ENCODE results near the gene CTBS.
"Not testable (repeated sequence)": the region's sequence is repeated elsewhere in the genome, so short reads cannot be mapped to it uniquely, and the experiment has no call there.

The CTBS gene

DNA sequence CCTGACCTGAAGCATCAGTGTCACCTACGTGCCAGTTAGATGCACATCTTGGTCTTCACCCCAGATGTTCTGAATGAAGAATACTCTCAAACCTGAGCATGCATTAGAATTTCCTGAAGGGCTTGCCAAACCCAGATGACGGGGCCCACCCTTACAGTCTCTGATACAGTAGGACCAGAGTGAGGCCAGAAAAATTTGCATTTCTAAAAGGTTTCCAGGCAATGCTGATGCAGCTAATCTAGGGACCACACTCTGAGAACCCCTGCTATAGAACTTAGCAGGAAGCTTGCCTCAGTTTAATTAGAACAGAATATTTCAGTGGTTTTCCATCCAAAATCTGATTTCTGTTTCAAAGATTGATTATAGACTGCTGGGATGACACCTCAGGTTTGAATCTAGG, 9.9 kb upstream of the CTBS start:
- no peak for DNase-seq (ENCODE audit: low read depth)

DNA sequence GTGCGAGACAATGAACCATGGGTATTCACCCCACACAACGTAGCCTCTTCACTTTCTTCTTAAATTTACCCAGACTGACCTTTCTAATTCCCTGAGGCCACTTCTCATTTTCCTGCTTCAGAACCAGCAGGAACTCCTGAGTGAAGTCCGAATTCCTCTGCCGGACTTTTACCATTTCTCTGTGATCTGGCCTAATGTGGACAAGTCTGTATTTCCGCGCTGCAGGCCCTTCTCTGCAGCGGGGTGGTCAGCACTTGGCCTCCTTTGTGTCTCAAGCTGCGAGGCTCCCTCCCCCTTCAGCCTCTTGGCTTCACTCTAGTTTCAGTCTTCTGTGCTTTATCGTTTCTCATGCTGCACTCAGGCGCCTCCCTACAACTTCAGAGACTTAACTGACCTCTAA, 9.4 kb upstream of the CTBS start:
- peak; percentile 4 for DNase-seq (ENCODE audit: low read depth)

DNA sequence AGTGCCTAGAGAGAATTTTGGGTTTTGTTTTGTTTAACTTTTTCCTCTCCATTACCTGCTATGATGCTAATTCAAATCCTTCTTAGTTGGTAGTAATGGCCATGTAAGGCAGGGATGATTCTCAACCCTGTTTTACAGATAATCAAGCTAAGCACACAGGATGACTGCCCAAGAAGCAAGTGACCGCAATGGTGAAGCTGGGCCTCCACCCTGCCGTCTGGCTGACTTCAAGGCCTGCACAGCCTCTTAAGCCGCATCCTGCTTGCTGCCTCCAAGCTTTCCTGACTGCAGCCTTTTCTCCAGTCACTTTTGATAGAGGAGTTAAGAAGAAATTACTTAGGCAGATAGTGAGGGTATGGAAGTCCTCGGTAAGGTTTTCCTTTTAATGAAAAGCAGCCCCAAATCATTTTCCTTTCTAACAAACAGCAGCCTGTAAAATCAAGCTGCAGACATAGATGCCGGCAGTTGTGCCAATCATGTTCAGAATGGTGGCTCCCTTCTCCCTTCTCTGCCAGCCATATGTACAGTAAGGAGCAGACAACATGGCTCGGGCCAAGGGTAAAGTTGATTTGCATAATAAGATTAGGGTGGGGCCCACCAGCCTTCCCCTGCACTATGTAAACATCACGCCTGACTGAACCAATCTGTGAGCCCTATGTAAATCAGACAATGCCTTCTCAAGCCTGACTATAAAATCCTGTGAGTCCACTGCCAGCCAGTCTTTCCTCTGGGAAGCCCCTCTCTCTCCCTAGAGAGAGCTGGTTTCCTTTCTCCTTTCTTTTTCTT, 8.8 kb upstream of the CTBS start:
- peak; percentile 44 for DNase-seq (ENCODE audit: low read depth)

DNA sequence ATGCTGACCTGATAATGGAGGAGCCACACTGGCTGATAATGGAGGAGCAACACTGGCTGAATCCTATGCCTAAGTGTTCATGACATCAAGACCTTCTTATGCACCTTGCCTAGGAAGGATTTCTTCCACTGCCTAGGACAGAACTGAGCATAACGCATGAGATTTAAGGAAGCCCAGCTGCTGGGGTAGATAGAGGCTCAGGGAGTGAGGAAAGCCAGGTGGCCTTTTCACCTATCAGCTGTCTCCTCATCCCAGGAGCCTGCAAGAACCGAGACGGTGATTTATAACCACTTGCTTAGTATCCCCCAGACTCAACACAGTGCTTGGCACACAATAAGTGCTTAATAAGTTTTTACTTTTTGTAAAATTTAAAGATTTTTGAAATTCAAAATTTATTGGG, 7.4 kb upstream of the CTBS start:
- DNase-seq (ENCODE audit: low read depth) = no peak

DNA sequence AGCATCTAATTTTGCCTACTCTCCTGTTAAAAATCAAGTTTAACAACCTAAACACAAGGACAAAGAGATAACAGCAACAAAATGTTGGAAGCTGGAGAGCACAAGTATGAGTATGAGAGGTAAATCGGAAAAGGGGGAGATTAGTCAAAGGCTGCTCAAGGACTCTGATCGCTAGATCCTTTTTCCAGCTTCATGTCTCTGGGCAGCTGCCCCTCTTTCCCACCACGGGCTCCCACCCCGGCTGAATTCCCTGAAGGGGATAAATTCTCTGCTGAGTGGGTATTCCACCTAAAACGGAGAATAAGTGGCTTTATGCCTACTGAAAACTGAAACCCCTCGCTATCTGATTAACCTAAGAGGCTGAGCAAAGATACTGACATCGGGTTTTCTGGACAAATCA, 696 bp upstream of the CTBS start:
- DNase-seq (ENCODE audit: low read depth) = no peak

DNA sequence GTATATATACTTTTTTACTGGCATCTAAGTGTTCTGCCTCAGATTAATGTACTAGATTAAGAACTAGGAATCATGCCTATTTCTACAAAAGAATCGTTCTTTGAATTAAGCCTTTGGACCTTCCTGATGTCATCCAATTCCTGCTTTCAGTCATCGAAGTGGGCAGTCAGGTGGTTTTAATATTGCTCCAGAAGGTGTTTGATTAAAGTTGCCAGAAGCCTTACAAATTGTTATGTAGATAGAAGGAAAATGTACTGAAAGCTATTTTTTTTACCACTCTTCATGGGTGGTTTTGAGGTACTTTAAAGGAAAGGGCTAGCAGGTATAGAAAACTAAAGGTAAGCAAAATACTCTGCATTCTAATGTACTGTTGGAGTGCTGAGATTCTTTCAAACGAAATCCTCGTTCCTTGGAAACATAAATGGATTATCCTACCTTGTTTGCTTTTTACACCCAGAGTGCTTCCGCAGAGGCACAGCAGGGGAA, 716 bp downstream of the CTBS start:
- peak; percentile 32 for DNase-seq (ENCODE audit: low read depth)

DNA sequence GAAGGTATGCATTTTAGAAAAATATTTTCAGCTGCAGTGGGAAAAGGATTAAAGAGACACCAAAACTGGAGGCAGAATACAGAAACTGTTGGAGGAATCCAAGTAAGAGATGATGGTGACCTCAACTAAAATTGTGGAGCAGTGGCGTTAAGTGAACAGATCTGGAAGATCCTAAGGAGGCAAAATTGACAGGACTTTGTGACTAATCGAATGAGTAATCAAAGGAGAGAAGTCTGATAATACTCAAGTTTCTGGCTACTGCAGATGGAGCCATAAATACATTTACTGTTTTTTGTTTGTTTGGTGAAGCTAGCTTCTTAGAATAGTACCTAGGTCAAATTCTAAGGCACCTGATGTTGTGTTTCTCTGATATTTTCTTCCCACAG, 3.1 kb downstream of the CTBS start:
- peak; percentile 63 for DNase-seq (ENCODE audit: low read depth)

DNA sequence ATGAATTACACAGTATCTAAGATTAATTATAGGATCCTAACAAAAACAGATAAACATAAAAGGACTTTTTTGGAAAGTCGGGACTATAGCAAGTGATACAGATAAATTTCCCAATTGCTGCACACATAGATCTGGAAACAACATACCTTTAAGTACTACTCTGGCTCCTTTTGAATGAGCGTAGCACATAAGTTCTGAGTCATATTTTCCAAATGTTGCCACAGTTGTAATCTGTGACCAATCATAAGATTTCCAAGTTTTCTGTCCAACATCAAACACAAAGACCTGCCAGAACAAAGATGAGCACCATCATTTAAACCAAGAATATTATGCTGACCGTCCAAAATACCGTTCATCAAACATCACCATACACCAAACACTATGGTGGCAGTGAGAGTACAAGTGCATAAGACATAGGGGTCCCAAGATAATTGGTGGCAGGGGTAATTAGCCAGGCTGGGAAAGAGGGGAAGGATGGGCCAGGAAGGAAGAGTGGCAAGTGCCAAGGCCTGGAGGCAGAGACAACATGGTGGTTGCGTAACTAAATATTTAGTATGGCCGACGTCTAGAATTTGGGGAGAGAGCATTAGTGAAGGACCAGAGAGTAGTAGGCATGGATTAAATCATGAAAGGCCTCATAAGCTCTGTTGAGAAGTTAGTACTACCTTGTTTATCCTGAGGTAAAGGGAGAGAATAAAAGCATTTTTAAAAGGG, 3.6 kb downstream of the CTBS start:
- peak; percentile 74 for DNase-seq (ENCODE audit: low read depth)

DNA sequence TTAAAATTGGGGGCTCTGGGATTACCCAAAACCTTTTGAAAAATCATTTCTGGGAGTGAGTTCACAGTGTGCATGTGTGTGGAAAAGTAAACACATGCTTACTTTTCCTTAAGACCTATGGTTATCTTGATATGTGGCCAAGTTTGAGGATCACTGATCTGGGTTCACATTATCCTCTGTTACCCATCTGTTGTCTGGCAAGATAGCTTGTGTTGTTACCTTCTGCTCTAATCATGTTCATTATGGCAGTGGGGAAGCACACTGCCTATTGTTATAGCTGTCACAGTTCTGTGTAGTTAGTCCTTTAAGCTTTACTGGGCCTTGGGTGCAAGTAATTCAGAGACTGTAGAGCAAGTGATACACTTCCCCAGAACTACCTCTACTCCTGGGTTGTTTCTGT, 5.0 kb downstream of the CTBS start:
- DNase-seq (ENCODE audit: low read depth) = no peak

DNA sequence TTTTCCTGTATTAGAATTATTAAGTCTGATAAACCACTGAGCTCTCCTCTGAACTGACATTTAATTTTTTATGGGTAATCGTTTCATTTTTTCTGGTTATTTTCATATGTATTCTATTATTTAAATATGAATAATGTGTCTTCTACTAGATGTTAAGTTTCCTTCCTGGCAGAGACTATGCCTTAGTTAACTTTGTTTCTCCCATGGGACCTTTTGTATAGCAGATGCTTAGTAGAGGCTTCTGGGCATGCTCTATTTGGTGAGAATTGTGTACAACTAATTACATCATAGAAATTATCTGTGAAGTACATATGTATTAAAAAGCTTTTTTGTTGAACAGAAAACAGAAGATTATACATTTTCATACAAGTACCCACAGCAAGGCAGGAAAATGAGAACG, 23.4 kb downstream of the CTBS start:
- DNase-seq (ENCODE audit: low read depth) = no peak

DNA sequence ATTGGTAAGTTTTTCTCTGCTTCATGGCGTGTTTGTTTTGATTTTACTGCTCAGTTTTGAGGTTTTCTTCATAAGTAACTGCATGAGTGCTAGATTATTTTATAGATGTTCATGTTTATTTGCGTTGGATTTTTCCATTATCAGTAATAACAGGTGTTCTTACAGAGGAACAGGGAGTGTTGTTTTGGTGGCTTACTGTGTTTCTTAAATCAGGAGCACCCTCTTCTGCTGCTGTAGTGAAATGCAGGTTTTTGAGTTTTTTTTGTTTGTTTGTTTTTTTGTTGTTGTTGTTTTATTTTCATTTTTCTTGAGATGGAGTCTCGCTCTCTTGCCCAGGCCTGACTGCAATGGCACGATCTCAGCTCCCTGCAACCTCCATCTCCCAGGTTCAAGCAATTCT, 32.6 kb downstream of the CTBS start:
- no peak for DNase-seq (ENCODE audit: low read depth)

DNA sequence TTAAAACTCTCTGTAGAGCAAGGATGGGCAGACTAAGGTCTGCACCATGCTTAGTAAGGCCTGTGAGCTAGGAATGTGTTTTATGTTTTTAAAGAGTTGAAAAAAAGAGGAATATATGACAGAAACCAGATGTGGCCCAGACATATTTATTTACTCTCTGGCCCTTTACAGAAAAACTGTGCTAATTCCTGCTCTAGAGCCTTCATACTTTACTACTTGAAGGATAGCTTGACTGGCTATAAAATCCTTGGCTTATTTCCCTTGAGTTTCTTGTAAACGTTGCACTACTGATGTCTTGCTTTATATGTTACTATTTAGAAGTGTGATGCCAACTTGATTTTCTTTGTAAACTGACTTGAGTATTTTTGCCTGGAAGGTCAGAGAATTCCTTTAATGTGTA, 33.5 kb downstream of the CTBS start:
- no peak for DNase-seq (ENCODE audit: low read depth)

DNA sequence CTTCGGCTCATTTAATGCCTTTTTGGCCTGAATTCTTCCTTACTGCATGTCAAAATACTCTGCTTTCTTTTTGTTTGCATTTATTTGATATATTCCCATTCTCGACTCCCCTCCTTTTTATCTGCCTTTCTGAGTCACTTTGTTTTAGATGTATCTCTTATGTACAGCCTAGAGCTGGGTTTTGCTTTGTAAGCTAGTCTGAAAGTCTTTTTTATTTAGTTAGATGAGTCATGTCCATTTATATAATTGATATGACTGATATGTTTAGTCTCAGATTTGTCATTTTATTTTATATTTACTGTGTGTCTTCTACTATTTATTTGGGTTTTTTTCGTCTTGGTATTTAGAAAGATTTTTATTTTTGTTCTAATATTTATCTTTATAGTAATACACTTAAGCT, 34.3 kb downstream of the CTBS start:
- DNase-seq (ENCODE audit: low read depth) = peak; percentile 20

DNA sequence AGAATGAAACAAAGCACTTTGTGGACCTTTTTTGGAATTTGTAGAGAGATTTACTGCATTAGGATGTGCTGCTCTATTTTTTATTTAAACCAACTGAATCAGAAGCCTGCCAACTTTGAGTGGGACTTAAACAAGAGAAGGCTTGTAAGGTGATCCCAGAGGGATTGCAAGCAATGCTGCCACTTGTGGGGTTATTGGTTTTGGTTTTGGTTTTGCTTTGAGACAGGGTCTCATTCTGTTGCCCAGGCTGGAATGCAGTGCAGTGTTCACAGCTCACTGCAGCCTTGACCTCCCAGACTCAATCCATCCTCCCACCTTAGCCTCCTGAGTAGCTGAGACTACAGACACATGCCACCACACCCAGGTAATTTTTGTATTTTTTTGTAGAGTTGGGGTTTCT, 35.6 kb downstream of the CTBS start:
- peak; percentile 10 for DNase-seq (ENCODE audit: low read depth)

DNA sequence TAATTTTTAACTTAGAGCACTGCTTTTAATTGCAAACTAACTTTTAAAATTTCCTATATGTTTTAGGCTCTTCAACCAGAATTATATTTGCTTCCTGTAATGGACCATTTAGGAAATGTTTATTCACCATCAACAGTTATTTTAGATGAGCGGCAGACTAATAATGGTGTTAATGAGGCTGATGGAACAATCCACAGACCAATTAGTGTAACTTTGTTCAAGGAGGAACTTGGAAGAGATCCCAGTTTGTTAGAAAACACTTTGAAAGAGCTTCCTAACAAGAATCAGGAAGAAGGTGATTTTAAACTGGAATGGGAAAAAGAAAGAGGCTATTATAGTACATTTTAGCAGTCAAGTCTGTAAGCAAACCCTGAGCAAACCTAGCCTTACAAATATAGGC, 48.5 kb downstream of the CTBS start:
- DNase-seq (ENCODE audit: low read depth) = no peak

DNA sequence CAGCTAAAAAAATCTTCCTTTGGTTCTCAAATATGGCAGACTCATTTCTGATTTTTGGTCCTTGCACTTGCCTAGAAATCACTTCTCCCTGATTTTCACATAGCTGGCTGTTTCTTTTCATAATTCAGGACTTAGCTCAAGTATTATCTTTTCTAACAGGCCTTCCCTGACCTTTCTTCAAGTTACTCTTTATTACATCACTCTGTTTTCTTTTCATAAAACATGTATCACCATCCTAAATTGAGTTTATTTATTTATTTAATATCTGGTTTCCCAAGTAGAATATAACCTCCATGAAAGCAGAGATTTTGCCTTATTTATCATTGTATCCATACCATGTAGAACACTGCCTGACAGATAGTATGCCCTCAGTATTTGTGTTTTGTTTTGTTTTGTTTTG, 49.6 kb downstream of the CTBS start:
- no peak for DNase-seq (ENCODE audit: low read depth)

DNA sequence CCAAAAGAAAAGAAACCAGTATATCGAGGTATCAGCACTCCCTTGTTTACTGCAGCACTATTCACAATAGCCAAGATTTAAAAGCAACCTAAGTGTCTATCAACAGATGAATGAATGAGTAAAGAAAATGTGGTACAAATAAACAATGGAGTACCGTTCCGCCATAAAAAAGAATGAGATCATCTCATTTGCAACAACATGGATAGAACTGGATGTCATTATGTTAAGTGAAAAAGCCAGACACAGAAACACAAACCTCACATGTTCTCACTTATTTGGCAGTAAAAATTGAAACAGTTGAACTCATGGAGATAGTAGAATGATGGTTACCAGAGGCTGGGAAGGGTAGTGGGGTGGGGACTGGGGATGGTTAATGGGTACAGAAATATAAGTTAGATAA, 63.6 kb downstream of the CTBS start:
- no peak for DNase-seq (ENCODE audit: low read depth)

DNA sequence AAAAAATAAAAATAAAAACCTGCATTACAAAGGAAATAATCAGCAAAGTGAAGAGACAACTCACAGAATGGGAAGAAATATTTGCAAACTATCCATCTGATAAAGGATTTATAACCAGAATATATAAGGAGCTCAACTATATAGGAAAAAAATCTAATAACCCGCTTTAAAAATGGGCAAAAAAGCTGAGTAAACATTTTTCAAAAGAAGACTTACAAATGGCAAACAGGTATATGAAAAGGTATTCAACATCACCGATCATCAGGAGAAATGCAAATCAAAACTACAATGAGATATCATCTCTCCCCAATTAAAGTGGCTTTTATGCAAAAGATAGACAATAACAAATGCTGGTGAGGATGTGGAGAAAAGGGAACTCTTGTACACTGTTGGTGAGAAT, 64.1 kb downstream of the CTBS start:
- no peak for DNase-seq (ENCODE audit: low read depth)

DNA sequence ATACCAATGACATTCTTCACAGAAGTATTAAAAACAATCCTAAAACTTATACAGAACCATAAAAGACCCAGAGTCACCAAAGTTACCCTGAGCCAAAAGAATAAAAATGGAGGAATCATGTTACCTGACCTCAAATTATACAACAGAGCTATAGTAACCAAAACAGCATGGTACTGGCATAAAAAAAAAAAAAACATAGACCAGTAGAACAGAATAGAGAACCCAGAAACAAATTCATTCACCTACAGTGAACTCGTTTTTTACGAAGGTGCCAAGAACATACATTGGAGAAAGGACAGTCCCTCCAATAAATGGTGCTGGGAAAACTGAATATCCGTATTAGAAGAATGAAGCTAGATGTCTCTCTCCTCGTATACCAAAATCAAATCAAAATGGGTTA, 65.2 kb downstream of the CTBS start:
- DNase-seq (ENCODE audit: low read depth) = no peak

DNA sequence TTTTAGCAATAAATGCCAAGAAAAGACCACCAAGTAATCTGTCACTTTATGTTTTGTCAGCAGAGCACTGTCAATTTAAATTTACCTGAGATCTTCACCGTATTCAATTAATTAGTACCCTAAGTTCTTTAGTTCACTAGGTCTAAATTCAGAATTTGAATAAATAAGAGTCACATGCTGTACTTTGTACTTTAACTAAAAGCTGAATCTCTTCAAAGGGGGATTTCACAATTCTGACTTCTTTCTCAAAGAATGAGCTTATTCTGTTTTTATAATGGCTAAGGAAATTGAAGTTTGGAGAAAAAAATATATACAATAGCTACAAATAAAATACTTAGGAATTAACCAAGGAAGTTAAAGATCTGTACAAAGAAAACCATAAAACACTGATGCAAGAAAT, 65.7 kb downstream of the CTBS start:
- no peak for DNase-seq (ENCODE audit: low read depth)

DNA sequence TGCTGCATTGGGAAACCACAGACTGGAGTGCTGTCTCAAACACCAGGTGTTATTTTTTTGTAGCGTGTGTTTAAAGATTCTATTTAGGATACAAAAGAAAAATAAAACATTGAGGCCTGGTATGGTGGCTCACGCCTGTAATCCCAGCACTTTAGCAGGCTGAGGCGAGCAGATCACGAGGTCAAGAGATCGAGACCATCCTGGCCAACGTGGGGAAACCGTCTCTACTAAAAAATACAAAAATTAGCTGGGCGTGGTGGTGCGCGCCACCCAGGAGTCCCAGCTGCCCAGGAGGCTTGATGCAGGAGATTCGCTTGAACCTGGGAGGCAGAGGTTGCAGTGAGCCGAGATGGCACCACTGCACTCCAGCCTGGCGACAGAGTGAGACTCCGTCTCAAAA, 66.4 kb downstream of the CTBS start:
- DNase-seq (ENCODE audit: low read depth) = not testable (repeated sequence)

DNA sequence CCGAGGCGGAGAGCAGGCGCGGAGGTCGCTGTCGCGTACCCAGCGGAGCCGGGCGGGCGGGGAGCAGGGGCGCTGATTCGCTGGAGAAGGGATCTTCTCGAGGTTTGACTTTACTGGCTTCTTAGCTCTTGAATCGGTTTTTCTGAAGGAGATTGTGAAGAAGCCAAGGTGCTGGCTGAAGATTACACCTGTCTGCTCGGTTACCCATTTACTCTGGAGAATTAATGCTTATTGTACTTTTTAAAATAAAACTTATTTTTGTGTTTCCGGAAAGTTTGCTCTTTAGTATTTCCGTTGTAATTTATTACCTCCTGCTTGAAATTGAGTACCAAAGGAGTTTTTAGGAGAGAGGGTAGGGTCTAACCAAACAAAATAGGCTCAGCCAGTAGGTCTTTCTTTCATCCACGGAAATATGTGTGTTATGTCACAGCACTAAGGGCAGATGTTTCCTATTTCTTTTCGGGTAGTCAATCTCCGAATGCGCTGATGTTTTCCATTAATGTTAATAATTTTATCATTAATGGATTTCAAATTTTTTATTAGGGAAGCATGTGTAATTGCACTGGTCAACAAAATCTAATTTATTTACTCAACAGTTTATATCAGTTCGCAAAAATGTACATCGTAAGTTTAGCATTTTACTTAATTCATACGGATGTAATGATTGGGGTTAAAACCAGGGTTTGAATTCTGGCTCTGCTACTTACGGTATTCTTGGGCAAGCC, 67.3 kb downstream of the CTBS start:
- DNase-seq (ENCODE audit: low read depth) = no peak
